GM18861 (cell line): Measurements from ENCODE around the gene TRIP12.
"Not testable (repeated sequence)": the region's sequence is repeated elsewhere in the genome, so short reads cannot be mapped to it uniquely, and the experiment has no call there.

Source experiments
- ATAC-seq: cut with Tn5 transposase; IDR thresholded peaks from one replicate; pipeline ENCODE4 v1.9.1; 2021; ENCODE audit not compliant: unreplicated experiment

The TRIP12 gene

DNA sequence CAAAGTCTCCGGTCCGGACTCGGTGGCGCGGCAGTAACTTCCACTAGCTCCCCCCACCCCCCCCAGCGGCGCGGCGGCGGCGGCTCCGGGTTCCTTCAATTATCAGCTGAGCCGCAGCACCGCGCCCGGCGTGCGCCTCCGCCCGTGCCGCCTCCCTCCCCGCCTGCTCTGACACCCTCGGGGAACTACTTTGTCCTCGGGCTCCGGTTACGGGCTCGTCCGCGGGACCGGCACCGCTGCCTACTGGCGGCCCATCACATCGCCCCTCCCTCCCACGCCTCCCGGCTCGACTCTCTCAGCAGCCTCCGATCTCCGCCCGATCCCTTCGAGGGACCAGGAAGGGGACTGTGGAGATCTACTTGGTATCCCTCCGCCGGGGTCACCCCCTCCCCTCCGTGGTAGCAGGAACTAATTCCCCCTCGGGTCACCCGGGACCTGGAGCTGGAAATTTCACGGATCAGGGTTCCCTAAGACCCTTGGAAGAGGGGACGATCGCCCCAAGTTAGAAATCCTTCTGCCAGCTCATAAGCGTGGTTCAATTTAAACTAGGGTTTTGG is at the start of gene TRIP12:
TRIP12 (minus strand) TSS at position 118 of the 557 bp plus-strand sequence. CDS start 41,930 bp downstream, outside the sequence.
- peak; percentile 71 for ATAC-seq

DNA sequence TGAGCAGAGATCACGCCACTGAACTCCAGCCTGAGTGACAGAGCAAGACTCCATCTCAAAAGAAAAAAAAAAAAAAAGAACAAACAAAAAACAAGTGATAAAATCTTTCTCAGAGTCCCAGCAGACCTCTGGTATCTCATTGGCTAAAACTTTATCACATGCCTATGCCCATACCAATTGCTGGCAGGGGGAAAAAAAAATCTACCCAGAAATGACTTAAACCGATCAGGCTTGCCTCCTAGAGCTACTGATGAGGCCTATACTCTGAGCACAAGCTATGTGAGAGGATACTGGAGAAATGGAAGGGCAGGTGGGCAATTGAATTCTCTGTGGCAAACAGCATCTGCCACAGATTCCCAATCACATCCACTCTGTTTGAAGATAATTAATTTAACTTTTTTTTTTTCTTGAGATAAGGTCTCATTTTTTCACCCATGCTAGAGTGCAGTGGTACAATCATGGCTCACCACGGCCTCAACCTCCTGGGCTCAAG is 49.5 kb upstream of the TRIP12 start:
- ATAC-seq = no peak

DNA sequence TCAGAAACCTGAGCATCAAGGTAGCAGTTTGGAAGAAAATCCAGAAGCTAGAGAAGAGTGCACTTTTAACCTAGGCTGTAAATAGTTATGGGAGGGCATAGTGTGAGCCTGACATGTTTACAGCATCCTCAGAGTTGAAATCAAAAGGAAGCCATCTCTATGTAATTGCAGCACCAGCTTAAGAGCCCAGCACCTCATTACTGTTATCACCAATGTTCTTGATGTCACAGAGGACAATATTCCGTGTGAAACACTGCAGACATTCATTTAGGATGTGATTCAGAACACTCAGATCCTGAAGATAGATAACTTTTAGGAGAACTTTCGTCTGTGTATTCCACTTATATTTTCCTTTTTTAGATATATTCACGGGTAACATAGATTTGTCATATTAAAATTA is 48.6 kb upstream of the TRIP12 start:
- ATAC-seq = no peak

DNA sequence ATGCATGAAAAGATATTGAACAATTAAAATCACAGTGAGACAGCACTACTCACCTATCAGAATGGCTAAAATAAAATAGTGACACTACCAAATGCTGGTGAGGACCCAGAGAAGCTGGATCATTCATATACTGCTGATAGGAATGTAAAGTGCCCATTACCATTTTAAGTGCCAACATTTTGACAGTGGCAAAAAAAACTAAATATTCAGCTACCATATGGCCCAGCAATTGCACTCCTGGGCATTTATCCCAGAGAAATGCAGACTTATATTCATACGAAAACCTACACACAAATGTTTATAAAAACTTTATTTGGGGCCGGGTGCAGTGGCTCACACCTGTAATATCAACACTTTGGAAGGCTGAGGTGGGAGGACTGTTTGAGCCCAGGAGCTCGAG is 48.1 kb upstream of the TRIP12 start:
- no peak for ATAC-seq

DNA sequence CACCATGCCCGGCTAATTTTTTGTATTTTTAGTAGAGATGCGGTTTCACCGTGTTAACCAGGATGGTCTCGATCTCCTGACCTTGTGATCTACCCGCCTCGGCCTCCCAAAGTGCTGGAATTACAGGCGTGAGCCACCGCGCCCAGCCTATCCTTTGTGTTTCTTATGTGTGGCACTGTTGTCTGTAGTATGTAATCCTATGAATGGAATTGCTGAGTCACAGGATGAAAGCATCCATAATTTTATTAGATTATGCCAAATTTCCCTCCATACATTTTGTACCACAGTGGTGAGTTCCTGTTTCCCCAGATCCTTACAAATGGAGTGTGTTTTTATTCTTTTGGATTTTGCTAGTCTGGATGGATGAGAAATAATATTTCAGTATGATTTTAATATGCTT is 41.8 kb upstream of the TRIP12 start:
- not testable (repeated sequence) for ATAC-seq

DNA sequence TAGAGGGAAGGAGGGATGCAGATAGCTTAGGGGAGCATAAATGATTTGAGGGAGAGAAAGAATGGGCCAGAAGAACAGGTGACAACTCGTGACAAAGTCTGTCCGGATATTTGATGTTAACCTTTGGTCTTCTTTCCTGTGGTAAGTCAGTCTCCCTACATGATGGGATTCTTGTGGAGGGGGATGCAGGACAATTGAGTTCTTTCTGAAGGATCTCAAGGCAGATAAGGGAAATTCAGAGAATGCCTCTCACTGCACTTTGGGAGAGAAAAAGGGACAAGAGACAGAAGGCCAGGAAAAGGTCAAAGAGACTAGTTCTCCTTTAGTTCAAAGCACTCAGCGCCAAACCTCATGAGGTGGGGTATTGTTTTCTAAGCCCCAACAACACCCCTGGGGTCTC is 34.7 kb upstream of the TRIP12 start:
- ATAC-seq = no peak

DNA sequence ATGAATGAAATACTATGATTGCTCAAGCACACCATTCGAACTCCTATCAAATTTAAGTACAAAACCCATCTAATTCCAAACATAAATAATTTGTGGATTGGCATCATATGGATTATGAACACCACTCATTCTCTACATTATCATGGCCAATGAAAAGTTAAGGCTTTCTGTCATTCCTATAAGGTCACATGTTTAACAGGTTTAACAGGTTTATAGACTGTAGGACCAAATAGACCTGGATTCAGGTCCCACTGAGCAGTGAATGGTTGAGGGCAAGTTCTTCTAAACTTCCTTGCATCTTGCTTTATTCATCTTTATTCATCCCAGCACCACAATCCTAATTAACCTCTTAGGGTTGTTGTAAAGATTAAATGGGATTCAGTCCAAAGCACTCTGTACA is 33.9 kb upstream of the TRIP12 start:
- no peak for ATAC-seq

DNA sequence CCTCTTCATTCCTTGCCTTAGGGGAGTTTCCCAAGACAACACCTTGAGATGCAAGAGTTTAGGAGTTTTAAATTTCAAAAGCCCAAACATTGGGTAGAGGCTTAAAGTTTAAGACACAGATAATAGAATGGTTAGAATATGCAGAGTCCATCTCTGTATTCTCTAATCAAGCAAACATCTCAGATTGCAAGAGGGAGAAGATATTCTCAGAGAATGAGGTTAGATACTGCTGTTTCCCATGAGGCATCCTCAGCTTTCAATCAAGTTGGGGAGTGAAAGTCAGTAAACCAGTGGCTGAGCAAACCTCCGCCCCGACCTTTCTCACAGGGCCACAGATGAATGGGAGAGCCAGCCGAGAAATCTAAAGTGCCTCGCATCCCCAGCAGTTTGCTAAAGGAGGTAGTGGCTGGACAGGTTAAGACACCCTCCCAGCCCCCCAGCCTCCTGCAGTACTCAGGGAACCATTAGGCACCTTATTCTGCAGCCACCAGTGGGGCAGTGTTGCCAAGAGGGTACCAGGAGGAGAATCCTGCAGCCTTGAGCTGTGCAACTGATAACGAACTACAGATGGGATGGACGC is 30.5 kb upstream of the TRIP12 start:
- no peak for ATAC-seq

DNA sequence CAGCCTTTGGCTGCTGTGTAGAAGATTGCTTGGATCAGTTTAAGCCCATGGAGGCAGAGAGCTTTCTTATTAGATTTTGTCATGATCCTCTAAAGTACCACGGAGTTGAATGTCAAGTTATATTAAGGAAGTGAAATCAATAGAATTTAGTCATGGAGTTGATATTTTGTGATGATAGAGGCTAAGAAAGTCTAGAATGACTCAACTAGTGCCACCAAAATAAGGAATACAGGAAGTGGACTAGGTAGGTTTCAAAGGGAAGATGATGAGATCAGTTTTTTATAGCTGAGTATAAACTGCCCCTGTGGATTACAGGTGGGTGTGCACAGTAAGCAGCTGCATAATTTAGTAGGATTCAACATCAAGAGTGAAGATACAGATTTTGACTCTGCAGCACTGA is 25.7 kb upstream of the TRIP12 start:
- ATAC-seq = no peak

DNA sequence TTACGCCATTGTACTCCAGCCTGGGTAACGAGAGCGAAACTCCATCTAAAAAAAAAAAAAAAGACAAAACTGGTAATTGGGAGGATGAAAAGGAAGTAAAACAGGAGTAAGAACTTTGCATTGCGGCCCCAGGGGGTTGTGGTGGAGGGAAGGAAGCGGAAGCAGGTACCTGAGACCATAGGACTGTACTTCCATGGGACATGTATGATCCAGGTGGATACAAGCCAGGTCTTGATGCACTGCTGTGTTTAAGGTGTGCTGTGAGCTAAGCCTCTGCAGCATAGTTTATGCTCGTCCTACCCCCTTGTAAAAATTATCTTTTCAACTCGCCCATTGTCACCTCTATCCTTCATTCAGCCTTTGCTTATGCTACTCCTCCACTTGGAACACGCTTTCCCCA is 24.2 kb upstream of the TRIP12 start:
- no peak for ATAC-seq

DNA sequence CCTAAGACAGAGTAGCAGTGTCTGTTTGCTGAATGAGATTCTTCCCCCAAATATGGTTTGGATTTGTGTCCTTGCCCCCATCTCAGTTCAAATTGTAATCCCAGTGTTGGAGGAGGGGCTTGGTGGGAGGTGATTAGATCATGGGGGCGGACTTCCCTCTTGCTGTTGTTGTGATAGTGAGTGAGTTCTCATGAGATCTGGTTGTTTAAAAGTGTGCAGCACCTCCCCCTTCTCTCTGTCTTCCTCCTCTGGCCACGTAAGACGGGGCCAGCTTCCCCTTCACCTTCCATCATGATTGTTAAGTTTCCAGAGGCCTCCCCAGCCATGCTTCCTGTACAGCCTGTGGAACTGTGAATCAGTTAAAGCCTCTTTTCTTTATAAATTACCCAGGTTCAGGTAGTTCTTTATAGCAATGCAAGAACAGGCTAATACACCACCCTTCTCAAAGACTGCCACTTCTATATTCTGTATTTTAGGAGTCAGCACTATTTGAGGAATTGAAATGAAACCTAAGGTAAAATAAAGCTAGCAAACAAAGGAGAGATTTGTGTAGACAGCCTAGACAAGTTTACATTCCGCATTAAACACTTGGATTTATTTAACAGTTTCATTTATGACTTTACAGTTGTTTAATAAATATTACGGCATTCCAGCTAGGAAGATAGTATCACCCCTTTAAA is 22.1 kb upstream of the TRIP12 start:
- ATAC-seq = no peak

DNA sequence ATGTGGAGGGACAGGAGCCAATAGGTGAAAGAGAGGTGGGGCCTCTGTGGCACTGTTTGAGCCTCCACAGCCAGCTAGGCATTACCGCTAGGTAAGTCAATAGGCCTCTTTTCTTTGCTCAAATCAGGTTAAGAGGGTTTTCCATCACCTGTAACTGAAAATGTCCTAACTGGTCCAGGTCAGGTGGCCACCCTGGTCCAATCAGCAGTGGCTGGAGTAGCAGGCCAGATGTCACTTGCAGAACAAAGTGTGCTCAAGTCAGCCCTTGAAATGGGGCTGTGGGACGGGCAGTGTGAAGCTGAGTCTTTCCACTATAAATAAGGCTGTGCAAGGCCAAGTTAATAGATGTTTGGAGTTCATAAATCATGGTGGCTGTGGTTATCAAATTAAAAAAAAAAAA is 21.4 kb upstream of the TRIP12 start:
- ATAC-seq = no peak

DNA sequence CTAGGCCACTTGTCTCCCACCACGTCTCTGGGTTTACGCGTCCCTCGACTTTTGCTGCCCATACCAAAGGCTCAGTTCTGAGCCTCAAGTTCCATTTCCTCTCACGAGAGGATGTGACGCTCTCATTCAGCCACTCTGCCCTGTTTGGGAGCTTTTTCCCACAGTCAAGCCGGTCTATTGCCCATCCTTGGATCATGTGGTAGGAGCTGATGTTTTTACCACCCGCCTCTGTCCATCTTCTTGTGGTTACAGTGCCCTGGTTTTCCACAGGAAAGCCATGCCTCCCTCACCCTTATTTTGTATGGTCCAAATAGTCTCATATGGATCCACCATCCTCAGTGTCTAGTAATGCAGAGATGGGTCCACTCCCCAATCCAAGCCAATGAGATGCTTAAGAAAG is 20.9 kb upstream of the TRIP12 start:
- no peak for ATAC-seq

DNA sequence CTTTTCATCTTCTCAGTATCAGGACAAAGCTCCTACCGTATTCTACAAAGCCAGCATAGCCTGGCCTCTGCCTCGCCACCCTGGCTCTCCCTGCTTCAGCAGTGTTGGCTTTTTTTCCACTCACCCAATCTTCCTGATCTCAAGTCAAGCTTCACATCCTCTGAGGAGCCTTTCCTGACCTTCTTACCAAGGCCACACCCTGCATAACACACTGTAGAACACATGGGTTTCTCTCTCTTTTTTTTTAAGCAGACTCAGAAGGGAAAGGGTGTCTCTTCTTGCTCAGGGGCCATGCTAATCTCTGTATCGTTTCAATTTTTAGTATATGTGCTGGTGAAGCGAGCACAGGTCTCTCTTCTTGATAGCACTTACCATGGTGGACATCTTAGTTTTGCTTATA is 15.7 kb upstream of the TRIP12 start:
- ATAC-seq = no peak

DNA sequence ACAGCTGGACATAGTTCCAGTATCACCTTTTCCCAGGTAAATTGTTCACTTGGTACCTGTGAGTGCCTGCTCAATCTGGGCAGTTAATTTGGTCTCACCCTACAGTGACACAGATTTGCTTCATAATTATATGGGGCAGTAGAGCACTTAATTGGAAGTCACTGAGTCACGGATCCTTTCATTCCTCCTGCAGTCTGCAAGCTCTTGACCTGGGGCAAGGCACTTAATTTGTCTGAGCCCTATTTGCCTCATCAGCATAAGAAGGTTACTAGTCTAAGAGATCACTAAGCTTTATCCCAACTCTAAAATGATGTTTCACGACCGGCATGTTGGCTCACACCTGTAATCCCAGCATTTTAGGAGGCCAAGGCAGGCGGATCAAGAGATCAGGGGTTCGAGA is 9.4 kb upstream of the TRIP12 start:
- no peak for ATAC-seq

DNA sequence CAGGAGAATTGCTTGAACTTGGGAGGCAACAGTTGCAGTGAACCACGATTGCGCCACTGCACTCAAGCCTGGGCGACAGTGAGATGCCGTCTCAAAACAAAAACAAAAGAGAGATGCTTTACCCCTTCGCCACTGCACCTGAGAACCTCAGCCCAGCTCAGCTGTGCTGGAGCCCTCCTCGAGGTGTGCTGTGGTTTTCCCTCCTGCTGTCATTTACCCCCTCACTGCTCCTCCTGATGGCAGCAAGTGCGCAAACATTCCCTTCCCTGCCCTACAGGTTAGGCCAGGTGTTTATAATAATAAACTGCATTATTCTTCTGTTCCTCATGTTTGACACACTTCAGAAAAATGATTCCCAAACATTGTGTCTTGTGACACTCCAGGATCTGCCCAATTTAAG is 8.8 kb upstream of the TRIP12 start:
- ATAC-seq = no peak

DNA sequence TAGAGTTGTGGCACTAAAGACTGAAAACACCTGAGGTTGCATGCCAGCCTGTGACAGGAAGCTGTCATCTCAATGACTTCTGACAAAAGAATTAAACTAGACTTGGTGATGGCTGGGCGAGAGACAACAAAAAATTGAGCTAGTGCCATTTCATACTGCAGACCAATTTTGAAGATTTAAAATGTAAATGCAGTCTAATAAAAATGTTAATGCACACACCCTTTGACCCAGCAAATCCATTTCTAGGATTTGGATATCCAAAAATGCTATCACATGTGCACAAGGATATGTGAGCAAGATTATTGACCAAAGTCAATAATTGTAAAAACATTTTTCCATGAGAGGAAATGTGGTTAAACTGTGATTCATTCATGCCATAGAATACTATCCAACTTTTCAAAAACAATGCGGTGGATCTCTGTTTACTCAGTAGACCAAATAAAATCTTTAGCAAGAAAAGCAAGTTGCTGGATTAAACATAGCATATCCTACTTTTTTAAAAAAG is 6.1 kb upstream of the TRIP12 start:
- no peak for ATAC-seq

DNA sequence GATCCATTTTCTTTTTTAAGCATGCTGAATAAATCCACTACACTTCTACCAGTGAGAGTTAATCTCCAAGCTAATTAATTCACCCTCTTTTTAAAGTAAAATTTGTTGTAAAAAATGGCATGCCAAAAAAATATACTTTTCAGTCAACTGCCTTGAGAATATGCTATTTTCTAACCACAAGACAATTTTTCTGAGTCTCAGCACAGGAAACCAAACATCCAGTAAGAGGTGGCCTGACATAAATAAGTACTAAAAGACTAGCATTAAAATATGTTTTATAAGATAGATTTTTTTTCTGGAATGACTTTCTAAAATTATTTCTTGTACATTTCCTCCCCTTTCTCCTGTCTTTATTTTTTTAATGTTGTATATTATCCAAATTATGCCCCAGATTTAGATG is 3.4 kb upstream of the TRIP12 start:
- ATAC-seq = no peak

DNA sequence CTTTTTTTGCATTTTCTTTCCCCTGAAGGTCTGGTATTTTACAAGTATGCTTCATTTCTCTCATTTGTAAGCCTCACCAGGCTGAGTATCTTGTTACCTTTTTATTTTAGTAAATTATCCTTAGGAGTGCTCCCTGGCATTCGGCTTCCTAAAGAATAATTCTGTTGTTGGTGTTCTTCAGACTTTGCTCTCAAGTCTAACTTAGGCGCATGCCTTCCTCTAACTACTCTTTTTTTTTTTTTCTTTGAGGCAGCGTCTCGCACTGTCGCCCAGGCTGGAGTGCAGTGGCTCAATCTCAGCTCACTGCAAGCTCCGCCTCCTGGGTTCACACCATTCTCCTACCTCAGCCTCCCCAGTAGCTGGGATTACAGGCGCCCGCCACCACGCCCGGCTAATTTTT is 2.7 kb upstream of the TRIP12 start:
- ATAC-seq = not testable (repeated sequence)

DNA sequence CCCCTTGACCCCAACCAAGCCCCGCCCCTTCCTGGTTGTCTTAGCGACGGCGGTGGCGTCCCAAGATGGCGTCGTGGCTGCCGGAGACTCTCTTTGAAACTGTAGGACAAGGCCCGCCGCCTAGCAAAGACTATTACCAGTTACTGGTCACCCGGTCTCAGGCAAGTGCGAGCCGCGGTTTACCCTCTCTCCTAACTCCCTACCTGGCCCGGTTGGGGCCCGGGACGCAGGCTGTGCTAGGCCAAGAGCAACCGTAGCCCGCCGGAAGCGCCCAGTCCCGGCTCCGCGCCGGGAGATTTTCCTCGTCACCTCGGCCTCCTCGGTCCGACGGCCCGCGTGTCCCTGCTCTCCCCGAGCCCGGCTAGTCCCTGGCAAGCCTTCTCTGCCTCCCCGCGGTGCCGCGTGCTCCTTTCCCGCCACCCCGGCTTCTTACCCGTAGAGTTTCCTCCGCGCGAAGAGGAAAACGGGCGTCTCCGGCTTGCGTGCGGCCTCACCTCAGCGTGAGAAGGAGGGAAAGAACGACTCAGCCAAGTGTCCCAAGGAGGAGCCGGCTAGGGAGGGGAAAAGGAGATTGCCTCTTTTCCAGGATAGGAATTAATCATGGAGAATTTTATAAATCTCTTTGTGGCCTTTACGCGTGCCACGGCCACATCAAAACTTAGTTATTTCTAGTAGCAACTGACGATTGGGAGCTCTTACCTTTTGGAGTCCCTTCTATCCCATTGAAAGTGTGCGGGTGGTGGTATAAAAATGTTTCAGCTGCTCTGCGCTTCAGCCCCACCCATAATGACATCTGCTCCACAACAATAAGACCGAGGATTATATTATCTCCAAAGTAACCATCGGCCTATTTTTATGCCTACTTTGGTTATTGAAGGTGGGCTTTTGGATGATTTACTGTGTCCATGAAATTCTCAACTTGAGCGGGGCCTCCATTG is 909 bp upstream of the TRIP12 start, which contains the start of gene FBXO36:
FBXO36 (plus strand) TSS at position 55 of the 938 bp plus-strand sequence; CDS start at position 66, 11 bp downstream.
- ATAC-seq = peak; percentile 49
